Upper lobe of left lung (tissue), 6 donors: ENCODE results near the gene TNS1. TPM values are rescaled to one million over a fixed set of nuclear protein-coding genes. Genes with fewer than 3 reads are reported as not detected.
A peak's percentile ranks its signal among the peaks of the same experiment; 100 is the strongest.

Experiments used
- ATAC-seq, 2 donors: fragments of 200-7000 bp; cut with Tn5 transposase; one replicate each; pipeline ENCODE4 v1.9.1; 2022; ENCODE audit warnings: mild to moderate bottlenecking in 2 of 2, moderate library complexity in 2 of 2; ENCODE audit not compliant: low FRiP score in 2 of 2
- DNase-seq, 2 donors: peaks; one replicate each; pipeline ENCODE4 v3.0.0-alpha.2; 2019 to 2020
- H3K27ac ChIP-seq, 4 donors: fragments of 200-600 bp; sonication (generic); one replicate each; pipeline ENCODE4 v1.5.1; 2016 to 2019
- H3K27me3 ChIP-seq, 4 donors: fragments of 200-600 bp; sonication (generic); one replicate each; pipeline ENCODE4 v1.5.1; 2017 to 2019
- H3K36me3 ChIP-seq, 4 donors: fragments of 200-600 bp; sonication (generic); one replicate each; pipeline ENCODE4 v1.5.1; 2016 to 2019
- H3K4me1 ChIP-seq, 4 donors: fragments of 200-600 bp; sonication (generic); one replicate each; pipeline ENCODE4 v1.5.1; 2018 to 2019
- H3K4me3 ChIP-seq, 4 donors: fragments of 200-600 bp; sonication (generic); one replicate each; pipeline ENCODE4 v1.5.1; 2017 to 2019; ENCODE audit warnings: mild to moderate bottlenecking in 2 of 4, moderate library complexity in 1 of 4
- H3K9me3 ChIP-seq, 4 donors: fragments of 200-600 bp; sonication (generic); one replicate each; pipeline ENCODE4 v1.5.1; 2018 to 2019
- EP300 ChIP-seq, 4 donors: sonication (generic); formaldehyde crosslinking; IDR thresholded peaks; one replicate each; pipeline ENCODE4 v1.5.1; 2017; ENCODE audit warnings: antibody characterized with exemption in 4 of 4, control low read depth in 2 of 4
- POLR2A ChIP-seq, 4 donors: fragments of 450-650 bp; IDR thresholded peaks; one replicate each; pipeline ENCODE4 v1.5.1; 2016 to 2017; ENCODE audit warnings: antibody characterized with exemption in 4 of 4, mild to moderate bottlenecking in 2 of 4
- POLR2AphosphoS5 ChIP-seq, 2 donors: sonication (generic); formaldehyde crosslinking; IDR thresholded peaks; one replicate each; pipeline ENCODE4 v1.5.1; 2017; ENCODE audit warnings: antibody characterized with exemption in 2 of 2
- WGBS, 2 donors: methylation state at CpG; one replicate each; pipeline ENCODE4 v1.1.5; 2017 to 2018; 5-methylcytosine and 5-hydroxymethylcytosine counted together
- total RNA-seq, 6 donors: library from RNA; depleted of rRNA in 4 of 6; stranded (reverse); fragments of >200 nt in 4 of 6; gene quantifications; one replicate each; pipeline versions ENCODE4 v1.1.0 to v1.2.1, GENCODE V29; 2016 to 2021
- TF ChIP-seq, protein P1 (sequence below), 6 experiments: fragments of 450-650 bp in 4 of 6; fragments of 200-600 bp in 2 of 6; sonication (generic) in 2 of 6; IDR thresholded peaks; one replicate each; pipeline ENCODE4 v1.5.1; 2016 to 2019; ENCODE audit warnings: antibody characterized with exemption in 6 of 6
- donor health status: DM: no; HTN: no; CAD: no; lungs with moderate emphysema.
- donor health status: DM: no; HTN: yes; CAD: no; lungs with severe emphysema.

The TNS1 gene
- total RNA-seq, 6 donors from 2014 or later = 325 to 1,095 (median 550) TPM

DNA sequence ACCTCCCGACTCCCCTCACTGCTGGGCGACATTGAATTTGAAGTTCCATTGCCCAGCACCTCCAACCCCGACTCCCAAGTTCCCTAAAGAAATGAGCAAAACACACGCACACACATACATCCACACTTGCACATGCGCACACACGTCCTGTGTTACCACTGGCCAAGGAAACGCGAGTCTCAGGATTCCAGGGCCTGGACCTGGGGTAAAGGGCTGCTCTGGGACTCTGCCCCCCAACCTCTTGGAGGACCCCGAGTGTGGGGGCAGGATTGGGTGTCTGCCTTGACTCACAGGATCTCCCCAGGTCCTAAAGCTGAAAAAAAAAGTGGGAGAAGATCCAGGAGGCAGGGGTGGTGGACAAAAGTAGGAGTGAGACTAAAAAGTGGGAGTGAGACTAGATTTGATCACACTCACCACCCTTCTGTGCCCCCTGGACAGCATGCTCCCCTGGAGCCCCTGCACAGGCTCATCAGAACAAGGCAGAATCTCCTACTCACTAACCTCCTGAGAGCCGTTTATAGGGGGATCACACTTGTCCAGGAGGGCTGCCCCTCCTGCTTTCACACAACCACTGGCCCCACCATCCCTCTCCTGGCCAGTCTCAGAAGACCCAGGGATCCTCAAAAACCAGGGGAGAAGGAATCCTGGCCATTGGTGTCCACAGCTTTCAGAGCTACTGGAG lies 202.2 kb downstream of the TNS1 start:
- Histone ChIP-seq H3K36me3 (peaks cover 3 to 60% (median 39%) of the 10 kb centered on the region in 4 donors), H3K4me1 (peaks cover 13 to 21% (median 19%) of the 10 kb centered on the region in 4 donors), H3K9me3 (no peaks in the 10 kb centered on the region), H3K4me3 (no peak overlapping the region), H3K27me3 (no peaks in the 10 kb centered on the region), H3K27ac (peak overlapping the region; percentile 4 to 50 (median 20))
- WGBS, 2 donors = 82 to 92% methylated on average over 8 to 10 of the region's 10 CpGs
- no peak for TF ChIP-seq POLR2AphosphoS5 (IDR thresholded peaks at IDR 0.05)
- TF ChIP-seq EP300 (IDR thresholded peaks at IDR 0.05) = no peak
- no peak for TF ChIP-seq POLR2A (IDR thresholded peaks at IDR 0.05)
- TF ChIP-seq, protein P1, sequence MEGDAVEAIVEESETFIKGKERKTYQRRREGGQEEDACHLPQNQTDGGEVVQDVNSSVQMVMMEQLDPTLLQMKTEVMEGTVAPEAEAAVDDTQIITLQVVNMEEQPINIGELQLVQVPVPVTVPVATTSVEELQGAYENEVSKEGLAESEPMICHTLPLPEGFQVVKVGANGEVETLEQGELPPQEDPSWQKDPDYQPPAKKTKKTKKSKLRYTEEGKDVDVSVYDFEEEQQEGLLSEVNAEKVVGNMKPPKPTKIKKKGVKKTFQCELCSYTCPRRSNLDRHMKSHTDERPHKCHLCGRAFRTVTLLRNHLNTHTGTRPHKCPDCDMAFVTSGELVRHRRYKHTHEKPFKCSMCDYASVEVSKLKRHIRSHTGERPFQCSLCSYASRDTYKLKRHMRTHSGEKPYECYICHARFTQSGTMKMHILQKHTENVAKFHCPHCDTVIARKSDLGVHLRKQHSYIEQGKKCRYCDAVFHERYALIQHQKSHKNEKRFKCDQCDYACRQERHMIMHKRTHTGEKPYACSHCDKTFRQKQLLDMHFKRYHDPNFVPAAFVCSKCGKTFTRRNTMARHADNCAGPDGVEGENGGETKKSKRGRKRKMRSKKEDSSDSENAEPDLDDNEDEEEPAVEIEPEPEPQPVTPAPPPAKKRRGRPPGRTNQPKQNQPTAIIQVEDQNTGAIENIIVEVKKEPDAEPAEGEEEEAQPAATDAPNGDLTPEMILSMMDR (IDR thresholded peaks at IDR 0.05) = no peak
- DNase-seq (no peak), ATAC-seq (no peak)

GRCh38 chr2:217799563-217800432 lies 203.0 kb downstream of the TNS1 start:
- Histone ChIP-seq H3K9me3 (no peaks in the 10 kb centered on the region), H3K4me1 (peaks cover 13 to 23% (median 17%) of the 10 kb centered on the region in 4 donors), H3K4me3 (no peak overlapping the region), H3K27ac (peak overlapping the region; percentile 5 to 58 (median 43)), H3K36me3 (peaks cover 3 to 55% (median 35%) of the 10 kb centered on the region in 4 donors), H3K27me3 (no peaks in the 10 kb centered on the region)
- TF ChIP-seq POLR2A (IDR thresholded peaks at IDR 0.05) = no peak
- TF ChIP-seq, protein P1 (IDR thresholded peaks at IDR 0.05) = no peak
- no peak for TF ChIP-seq POLR2AphosphoS5 (IDR thresholded peaks at IDR 0.05)
- TF ChIP-seq EP300 (IDR thresholded peaks at IDR 0.05) = no peak
- WGBS, 2 donors = 83 to 86% methylated on average over 15 of the region's 15 CpGs
- DNase-seq (no peak), ATAC-seq (no peak)

DNA sequence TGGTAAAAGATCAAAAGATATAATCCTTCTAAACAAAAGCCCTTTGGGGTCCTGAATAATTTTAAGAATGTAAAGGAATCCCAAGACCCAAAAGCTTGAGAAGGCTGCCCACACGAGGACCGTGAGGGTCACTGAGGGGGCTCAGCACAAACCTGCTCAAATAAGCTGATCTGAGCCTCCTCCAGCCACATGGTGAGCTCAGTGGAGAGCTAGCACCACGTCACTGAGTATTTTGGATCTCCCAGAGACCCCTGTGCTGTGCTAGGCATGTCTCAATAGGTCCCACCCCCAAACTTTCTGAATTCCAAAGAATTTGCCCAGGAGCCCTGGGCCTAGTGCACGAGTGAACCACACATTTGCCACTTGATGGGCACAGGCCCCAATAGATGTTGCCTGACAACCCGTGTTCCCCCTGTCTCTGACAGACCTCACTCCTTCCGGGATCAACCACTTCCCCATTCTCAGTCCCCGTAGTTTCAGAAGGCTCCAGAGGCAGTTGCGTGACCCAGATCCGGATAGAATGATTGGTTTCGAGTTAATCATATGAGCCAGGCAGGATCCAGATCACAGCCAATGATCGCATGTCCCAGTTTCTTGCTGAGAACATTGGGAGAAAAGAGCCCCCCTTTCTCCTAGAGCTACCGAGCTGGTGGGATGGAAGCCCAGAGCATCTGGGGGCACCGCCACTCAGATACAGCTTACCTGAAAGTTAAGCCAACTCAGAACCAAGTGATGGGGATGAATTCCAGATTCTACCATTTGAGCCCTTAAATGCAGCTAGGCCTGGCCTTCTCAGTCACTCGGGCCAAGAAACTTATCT lies 203.8 kb downstream of the TNS1 start:
- ATAC-seq (peak in 1 of 2 donors; percentile 57), DNase-seq (peak in 1 of 2 donors; percentile 58)
- H3K27ac ChIP-seq = peak overlapping the region in 3 of 4 donors; percentile 36 to 58 (median 44)
- peaks cover 11 to 20% (median 14%) of the 10 kb centered on the region in 4 donors for H3K4me1 ChIP-seq
- peaks cover 3 to 47% (median 28%) of the 10 kb centered on the region in 4 donors for H3K36me3 ChIP-seq
- H3K4me3 ChIP-seq = no peak overlapping the region
- no peaks in the 10 kb centered on the region for H3K9me3 ChIP-seq
- no peaks in the 10 kb centered on the region for H3K27me3 ChIP-seq
- TF ChIP-seq EP300 (IDR thresholded peaks at IDR 0.05) = no peak
- TF ChIP-seq POLR2A (IDR thresholded peaks at IDR 0.05) = no peak
- TF ChIP-seq, protein P1 (IDR thresholded peaks at IDR 0.05) = no peak
- no peak for TF ChIP-seq POLR2AphosphoS5 (IDR thresholded peaks at IDR 0.05)
- 54 to 55% methylated on average over 12 to 14 of the region's 14 CpGs for WGBS, 2 donors

DNA sequence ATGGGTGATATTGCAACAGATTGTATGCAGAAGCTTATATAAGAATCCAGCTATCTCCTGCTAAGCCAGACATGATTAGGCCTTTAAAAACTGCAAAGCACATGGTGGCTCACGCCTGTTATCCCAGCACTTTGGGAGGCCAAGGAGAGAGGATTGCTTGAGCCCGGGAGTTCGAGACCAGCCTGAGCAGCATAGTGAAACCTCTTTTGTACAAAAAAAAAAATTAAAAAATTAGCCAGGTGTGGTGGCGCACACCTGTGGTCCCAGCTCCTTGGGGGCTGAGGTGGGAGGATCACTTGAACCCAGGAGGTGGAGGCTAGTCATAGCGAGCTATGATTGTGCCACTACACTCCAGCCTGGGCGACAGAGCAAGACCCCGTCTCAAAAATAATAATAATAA lies 204.6 kb downstream of the TNS1 start:
- 92 to 94% methylated on average over 7 of the region's 7 CpGs for WGBS, 2 donors
- no peak for TF ChIP-seq EP300 (IDR thresholded peaks at IDR 0.05)
- no peak for TF ChIP-seq POLR2AphosphoS5 (IDR thresholded peaks at IDR 0.05)
- TF ChIP-seq, protein P1 (IDR thresholded peaks at IDR 0.05) = no peak
- TF ChIP-seq POLR2A (IDR thresholded peaks at IDR 0.05) = no peak
- Histone ChIP-seq H3K9me3 (no peaks in the 10 kb centered on the region), H3K4me3 (no peak overlapping the region), H3K4me1 (peaks cover 11 to 20% (median 16%) of the 10 kb centered on the region in 4 donors), H3K36me3 (peaks cover 3 to 39% (median 20%) of the 10 kb centered on the region in 4 donors), H3K27ac (peak overlapping the region in 2 of 4 donors; percentile 15 to 37), H3K27me3 (no peaks in the 10 kb centered on the region)
- DNase-seq = no peak
- ATAC-seq = no peak
